ENCODE results near the gene EMD.

The EMD gene

DNA sequence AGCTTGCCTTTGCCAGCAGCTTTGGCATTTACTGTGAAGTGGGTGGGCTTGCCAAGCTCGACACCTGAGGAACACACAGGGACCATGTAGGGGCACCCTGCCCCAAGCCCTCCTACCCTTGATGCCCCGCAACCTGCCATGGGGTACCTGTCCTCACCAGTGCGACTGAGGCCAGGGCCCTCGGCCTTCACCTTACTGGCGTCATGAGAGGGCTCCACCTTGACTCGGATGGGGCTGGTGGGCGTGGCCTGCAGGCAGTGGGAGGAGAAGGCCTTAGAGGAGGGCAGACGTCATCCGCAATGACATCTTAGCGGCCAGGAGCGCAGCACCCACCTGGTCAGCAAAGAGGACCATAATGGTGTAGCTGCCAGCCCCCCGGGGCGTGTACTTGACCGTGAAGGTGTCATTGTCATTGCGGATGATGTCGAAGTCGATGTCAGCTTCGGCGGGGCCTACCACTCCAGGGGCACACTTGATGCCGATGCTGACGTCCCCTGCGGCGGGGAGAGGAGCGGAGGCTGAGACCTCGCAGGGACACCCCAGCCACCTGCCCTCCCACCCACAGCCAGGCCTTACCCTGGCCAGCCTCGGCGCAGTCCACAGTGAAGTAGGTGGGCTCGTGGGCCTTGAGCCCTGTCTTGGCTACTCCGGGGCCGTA is 16.9 kb upstream of the EMD start:
- TF ChIP-seq, protein P1, sequence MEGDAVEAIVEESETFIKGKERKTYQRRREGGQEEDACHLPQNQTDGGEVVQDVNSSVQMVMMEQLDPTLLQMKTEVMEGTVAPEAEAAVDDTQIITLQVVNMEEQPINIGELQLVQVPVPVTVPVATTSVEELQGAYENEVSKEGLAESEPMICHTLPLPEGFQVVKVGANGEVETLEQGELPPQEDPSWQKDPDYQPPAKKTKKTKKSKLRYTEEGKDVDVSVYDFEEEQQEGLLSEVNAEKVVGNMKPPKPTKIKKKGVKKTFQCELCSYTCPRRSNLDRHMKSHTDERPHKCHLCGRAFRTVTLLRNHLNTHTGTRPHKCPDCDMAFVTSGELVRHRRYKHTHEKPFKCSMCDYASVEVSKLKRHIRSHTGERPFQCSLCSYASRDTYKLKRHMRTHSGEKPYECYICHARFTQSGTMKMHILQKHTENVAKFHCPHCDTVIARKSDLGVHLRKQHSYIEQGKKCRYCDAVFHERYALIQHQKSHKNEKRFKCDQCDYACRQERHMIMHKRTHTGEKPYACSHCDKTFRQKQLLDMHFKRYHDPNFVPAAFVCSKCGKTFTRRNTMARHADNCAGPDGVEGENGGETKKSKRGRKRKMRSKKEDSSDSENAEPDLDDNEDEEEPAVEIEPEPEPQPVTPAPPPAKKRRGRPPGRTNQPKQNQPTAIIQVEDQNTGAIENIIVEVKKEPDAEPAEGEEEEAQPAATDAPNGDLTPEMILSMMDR (conservative IDR thresholded peaks at IDR 0.05; ENCODE audit: low read depth, low read length): no peak
- DNase-seq (ENCODE audit: low read depth): no peak
- no peak overlapping the region for H3K4me3 ChIP-seq (ENCODE audit: low read depth, low read length)

DNA sequence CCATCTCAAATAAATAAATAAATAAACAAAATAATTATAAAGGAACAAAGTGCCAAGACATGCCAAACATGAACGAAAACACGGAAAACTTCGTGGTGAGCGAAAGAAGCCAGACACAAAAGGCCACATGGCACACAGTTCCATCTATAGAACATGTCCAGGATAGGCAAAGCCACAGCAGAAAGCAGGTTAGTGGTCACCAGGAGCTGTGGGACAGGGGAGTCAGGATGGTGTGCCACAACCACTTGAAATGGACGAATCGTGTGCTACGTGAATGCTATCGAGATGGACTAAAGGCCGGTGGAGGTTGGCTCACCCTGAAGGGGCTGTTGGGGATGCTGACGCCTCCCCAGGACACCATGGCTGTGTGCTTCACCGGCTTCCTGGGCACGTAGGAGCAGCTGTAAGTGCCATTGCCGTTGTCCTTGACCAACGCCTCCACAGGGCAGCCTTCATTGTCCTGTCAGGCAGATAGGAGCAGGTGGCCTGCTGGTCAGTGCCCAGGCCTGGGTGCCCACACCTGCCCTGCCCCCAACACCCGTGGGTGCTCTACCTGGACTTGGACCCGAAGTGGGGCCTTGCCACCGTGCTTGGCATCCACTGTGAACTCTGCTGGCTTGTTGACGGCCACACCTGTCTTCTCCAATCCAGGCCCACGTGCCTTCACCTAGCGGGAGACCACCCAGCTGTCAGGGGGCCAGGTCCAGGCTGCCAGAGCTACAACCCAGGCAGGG is 15.2 kb upstream of the EMD start:
- no peak for DNase-seq (ENCODE audit: low read depth)
- no peak overlapping the region for H3K4me3 ChIP-seq (ENCODE audit: low read depth, low read length)
- TF ChIP-seq, protein P1 (conservative IDR thresholded peaks at IDR 0.05; ENCODE audit: low read depth, low read length): no peak

DNA sequence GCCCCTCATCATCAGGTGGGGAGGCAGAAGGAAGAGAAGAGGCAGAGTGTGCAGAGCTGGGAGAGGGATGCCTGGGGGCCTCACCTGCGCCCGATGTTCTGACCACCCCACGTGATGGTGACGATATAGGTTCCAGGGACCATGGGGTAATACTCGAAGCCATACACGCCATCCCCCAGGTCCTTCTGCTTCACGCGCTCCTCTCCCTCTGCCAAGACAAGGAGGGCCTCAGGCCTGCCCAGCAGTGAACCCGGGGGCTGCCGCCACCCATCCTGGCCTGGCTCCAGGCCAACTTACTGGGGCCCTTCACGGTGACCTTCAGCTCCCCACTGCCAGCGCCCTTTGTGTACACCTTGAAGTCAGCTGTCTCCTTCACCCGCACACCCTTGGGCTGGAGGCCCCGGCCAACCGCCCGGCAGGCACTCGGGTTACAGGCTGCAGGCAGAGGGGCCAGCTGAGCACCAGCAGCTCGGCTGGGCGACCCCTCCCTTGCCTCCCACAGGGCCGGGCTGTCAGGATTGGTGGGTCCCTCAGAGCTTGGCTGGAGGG is 14.0 kb upstream of the EMD start:
- no peak for DNase-seq (ENCODE audit: low read depth)
- TF ChIP-seq, protein P1 (conservative IDR thresholded peaks at IDR 0.05; ENCODE audit: low read depth, low read length): no peak
- H3K4me3 ChIP-seq (ENCODE audit: low read depth, low read length): no peak overlapping the region

DNA sequence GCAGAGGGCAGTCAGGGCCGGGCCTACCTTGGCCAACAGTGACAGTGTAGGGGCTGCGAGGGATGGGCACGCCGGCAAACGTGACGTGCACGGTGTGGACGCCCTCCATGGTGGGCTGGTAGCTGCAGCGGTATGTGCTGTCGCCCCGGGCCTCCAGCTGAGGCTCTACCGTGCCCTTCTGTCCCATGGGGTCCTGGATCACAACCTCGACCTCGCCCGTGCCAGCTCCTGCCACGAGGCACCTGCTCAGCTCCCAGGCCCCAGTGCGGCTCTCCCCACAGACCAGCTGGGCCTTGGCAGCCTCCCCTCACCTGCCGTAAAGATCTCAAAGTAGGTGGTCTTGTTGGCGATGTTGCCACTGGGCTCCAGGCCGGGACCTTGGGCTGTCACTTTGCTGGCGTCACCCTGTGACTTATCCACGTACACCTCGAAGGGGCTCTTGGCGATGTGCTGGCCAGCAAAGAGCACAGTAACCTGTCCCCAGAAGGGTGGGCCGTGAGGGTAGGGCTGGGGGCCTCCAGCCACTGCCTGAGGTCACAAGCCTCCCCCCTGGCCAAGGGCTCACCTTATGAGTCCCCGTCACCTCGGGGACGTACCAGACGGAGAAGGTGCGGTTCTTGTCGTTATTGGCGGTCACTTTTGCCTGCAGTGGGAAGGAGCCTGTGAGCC is 13.0 kb upstream of the EMD start:
- TF ChIP-seq, protein P1 (conservative IDR thresholded peaks at IDR 0.05; ENCODE audit: low read depth, low read length): no peak
- H3K4me3 ChIP-seq (ENCODE audit: low read depth, low read length): no peak overlapping the region
- DNase-seq (ENCODE audit: low read depth): no peak

DNA sequence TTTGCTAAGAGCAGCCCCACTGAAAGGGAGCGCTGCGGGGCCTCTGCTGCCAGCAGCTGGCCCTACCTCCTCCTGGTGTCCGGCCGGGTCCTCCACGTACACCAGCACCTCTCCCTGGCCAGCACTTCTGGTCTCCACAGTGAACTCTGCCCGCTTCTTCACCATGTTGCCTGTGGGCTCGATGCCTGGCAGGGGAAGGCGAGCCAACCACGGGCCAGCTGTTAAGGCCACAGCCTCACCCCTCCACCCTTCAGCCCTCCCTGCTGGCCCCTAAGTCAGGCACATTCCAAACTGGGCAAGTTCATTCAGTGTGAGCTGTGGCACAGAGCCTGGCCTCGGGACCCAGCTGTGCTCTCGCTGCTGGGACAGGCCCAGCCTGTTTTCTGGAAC is 12.4 kb upstream of the EMD start:
- DNase-seq (ENCODE audit: low read depth): no peak
- TF ChIP-seq, protein P1 (conservative IDR thresholded peaks at IDR 0.05; ENCODE audit: low read depth, low read length): no peak
- no peak overlapping the region for H3K4me3 ChIP-seq (ENCODE audit: low read depth, low read length)

DNA sequence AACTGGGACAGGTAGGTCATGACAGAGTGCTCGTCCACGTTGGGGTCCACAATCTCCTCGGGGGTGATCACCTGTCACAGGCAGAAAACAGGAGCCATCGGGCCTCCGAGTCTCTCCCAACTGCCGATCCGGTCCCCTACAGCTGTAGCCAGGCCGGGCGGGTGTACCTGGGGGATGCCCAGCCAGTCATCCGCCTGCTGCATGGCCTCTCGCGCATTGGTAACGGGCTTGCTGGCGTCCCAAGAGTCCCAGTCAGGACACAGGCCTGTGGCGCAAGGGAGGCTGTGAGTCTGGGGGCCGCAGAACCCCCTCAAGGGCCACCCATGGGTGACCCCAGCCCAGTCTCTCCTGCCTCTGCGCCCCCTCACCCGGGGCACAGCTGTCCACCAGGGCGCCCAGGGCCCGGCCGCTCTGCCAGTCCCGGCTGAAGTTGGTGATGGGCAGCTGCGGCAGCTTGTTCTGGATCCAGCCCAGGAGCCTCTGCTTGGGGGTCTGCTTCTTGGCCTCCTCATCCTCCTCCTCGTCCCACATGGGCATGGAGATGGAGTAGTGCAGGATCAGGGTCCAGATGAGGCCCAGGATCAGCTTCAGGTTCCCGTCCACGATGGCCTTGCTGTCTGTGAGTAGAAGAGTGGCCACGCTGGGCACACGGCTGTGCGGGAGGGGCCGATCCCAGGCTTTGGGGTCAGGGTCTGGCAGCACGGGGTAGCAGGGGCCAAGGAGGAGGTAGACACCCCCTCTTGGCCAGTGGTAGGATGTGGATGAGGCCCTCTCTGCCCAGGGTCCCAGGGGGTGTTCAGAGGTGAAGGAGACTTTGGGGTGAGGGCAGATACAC is 11.4 kb upstream of the EMD start:
- no peak for DNase-seq (ENCODE audit: low read depth)
- H3K4me3 ChIP-seq (ENCODE audit: low read depth, low read length): peak overlapping the region; percentile 65
- TF ChIP-seq, protein P1 (conservative IDR thresholded peaks at IDR 0.05; ENCODE audit: low read depth, low read length): no peak
